ENCODE measurements around the gene SPAG8. TPM values are rescaled to one million over a fixed set of nuclear protein-coding genes. Genes with fewer than 3 reads are reported as not detected.

Gene SPAG8
- polyA plus RNA-seq, 1 donor (not counting 4 experiments of a cell fraction or from before 2014, with no cell fraction given) = 0.08 TPM

- Histone ChIP-seq H3K79me2 (ENCODE audit: control insufficient read depth, insufficient read depth, low read length) (no peaks in the 10 kb centered on the region), H3K27me3 (ENCODE audit: control insufficient read depth, extremely low read depth, insufficient read depth, low read length) (no peaks in the 10 kb centered on the region), H3K4me2 (ENCODE audit: control insufficient read depth, extremely low read depth, insufficient read depth, low read depth, low read length) (peak overlapping the region; percentile 42), H3K9me1 (ENCODE audit: control insufficient read depth, extremely low read depth, insufficient read depth, low read length) (no peaks in the 10 kb centered on the region), H3K27ac (ENCODE audit: control insufficient read depth, insufficient read depth, low read length) (peak overlapping the region; percentile 41), H3K9me3 (ENCODE audit: control insufficient read depth, low read depth, low read length) (no peaks in the 10 kb centered on the region), H3K9ac (ENCODE audit: control insufficient read depth, extremely low read depth, insufficient read depth, low read length) (no peak overlapping the region), H2AFZ (ENCODE audit: control insufficient read depth, low read length) (peak overlapping the region; percentile 65), H4K20me1 (ENCODE audit: control insufficient read depth, extremely low read depth, insufficient read depth, low read length) (no peaks in the 10 kb centered on the region), H3K36me3 (ENCODE audit: control insufficient read depth in 2 of 2, extremely low read depth in 1 of 2, insufficient read depth in 2 of 2, low read length in 2 of 2) (no peaks in the 10 kb centered on the region), H3K4me3 (ENCODE audit: control insufficient read depth in 2 of 3, extremely low read depth in 1 of 3, insufficient read depth in 2 of 3, low read depth in 1 of 3, low read length in 3 of 3) (no peak overlapping the region), H3K4me1 (ENCODE audit: control insufficient read depth, extremely low read depth, insufficient read depth, low read length) (peaks cover 21% of the 10 kb centered on the region)
- TF ChIP-seq, protein P1, sequence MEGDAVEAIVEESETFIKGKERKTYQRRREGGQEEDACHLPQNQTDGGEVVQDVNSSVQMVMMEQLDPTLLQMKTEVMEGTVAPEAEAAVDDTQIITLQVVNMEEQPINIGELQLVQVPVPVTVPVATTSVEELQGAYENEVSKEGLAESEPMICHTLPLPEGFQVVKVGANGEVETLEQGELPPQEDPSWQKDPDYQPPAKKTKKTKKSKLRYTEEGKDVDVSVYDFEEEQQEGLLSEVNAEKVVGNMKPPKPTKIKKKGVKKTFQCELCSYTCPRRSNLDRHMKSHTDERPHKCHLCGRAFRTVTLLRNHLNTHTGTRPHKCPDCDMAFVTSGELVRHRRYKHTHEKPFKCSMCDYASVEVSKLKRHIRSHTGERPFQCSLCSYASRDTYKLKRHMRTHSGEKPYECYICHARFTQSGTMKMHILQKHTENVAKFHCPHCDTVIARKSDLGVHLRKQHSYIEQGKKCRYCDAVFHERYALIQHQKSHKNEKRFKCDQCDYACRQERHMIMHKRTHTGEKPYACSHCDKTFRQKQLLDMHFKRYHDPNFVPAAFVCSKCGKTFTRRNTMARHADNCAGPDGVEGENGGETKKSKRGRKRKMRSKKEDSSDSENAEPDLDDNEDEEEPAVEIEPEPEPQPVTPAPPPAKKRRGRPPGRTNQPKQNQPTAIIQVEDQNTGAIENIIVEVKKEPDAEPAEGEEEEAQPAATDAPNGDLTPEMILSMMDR (optimal IDR thresholded peaks at IDR 0.05 in 1 of 3, IDR thresholded peaks at IDR 0.05 in 1 of 3, conservative IDR thresholded peaks at IDR 0.05 in 1 of 3; ENCODE audit: extremely low read depth in 1 of 3, insufficient read depth in 2 of 3, low read length in 3 of 3) = peak; percentile 65 to 95 (median 81)
- TF ChIP-seq EZH2 (IDR thresholded peaks at IDR 0.05; ENCODE audit: low read length) = no peak
- dilution Hi-C loops (cut with MboI; ENCODE audit: extremely low pct_ligation_motif_present, low sequenced_read_pairs) = no loop called here
- FAIRE-seq = peak; percentile 83
- no peak for DNase-seq (ENCODE audit: low read depth, low spot score)
Measured at GRCh38 chr9:35826071-35826701, 14.1 kb upstream of the SPAG8 start.

GRCh38 chr9:35822926-35823325, 10.9 kb upstream of the SPAG8 start:
- Histone ChIP-seq H3K79me2 (ENCODE audit: control insufficient read depth, insufficient read depth, low read length) (no peaks in the 10 kb centered on the region), H3K27me3 (ENCODE audit: control insufficient read depth, extremely low read depth, insufficient read depth, low read length) (no peaks in the 10 kb centered on the region), H3K36me3 (ENCODE audit: control insufficient read depth in 2 of 2, extremely low read depth in 1 of 2, insufficient read depth in 2 of 2, low read length in 2 of 2) (no peaks in the 10 kb centered on the region), H4K20me1 (ENCODE audit: control insufficient read depth, extremely low read depth, insufficient read depth, low read length) (no peaks in the 10 kb centered on the region), H3K4me3 (ENCODE audit: control insufficient read depth in 2 of 3, extremely low read depth in 1 of 3, insufficient read depth in 2 of 3, low read depth in 1 of 3, low read length in 3 of 3) (no peak overlapping the region), H3K4me2 (ENCODE audit: control insufficient read depth, extremely low read depth, insufficient read depth, low read depth, low read length) (no peak overlapping the region), H3K4me1 (ENCODE audit: control insufficient read depth, extremely low read depth, insufficient read depth, low read length) (peaks cover 13% of the 10 kb centered on the region), H3K9me3 (ENCODE audit: control insufficient read depth, low read depth, low read length) (no peaks in the 10 kb centered on the region), H3K9me1 (ENCODE audit: control insufficient read depth, extremely low read depth, insufficient read depth, low read length) (no peaks in the 10 kb centered on the region), H2AFZ (ENCODE audit: control insufficient read depth, low read length) (no peak overlapping the region), H3K27ac (ENCODE audit: control insufficient read depth, insufficient read depth, low read length) (no peak overlapping the region), H3K9ac (ENCODE audit: control insufficient read depth, extremely low read depth, insufficient read depth, low read length) (no peak overlapping the region)
- TF ChIP-seq, protein P1 (optimal IDR thresholded peaks at IDR 0.05 in 1 of 3, IDR thresholded peaks at IDR 0.05 in 1 of 3, conservative IDR thresholded peaks at IDR 0.05 in 1 of 3; ENCODE audit: extremely low read depth in 1 of 3, insufficient read depth in 2 of 3, low read length in 3 of 3) = no peak
- TF ChIP-seq EZH2 (IDR thresholded peaks at IDR 0.05; ENCODE audit: low read length) = no peak
- dilution Hi-C loops (cut with MboI; ENCODE audit: extremely low pct_ligation_motif_present, low sequenced_read_pairs) = no loop called here
- FAIRE-seq (no peak), DNase-seq (ENCODE audit: low read depth, low spot score) (no peak)

Data from keratinocyte (primary cell).